ENCODE results near the gene GADD45A.

The GADD45A gene

GRCh38 chr1:67680486-67680885 lies 4.5 kb upstream of the GADD45A start:
- no peak overlapping the region for H3K27ac Mint-ChIP-seq
- no peak for ATAC-seq
- no peaks in the 10 kb centered on the region for H3K9me3 Mint-ChIP-seq
- no peak overlapping the region for H3K4me3 Mint-ChIP-seq
- H3K36me3 Mint-ChIP-seq, result peaks cover 18% of the 10 kb centered on the region
- H3K4me1 Mint-ChIP-seq, result peaks cover 16% of the 10 kb centered on the region
- DNase-seq (ENCODE audit: low spot score in 2 of 2), result no peak

DNA sequence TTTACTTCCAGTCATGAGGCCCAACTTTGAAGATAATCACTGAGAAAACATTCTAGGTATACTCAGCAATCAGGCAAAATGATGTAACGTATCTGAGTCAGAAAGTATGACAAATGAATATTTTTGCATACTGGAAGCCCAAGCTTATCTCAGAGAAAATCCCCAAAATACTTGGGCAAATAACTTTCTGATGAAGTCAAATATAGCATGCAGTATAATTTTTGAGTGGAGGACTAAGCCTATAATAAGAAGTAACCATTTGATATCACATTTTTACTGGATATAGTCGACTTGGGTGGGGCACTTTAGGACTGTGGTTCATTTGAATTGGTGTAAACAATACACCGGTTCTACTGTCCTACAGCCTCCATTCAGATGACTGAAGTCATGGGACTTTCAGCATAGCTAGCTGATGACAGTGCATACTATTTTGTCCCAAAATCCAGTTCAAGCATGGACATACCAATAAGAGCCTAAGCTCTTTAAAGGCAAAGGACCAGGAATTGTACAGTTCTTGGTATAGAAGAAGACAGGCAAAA lies 2.3 kb upstream of the GADD45A start:
- no peak overlapping the region for H3K27ac Mint-ChIP-seq
- no peak for ATAC-seq
- H3K4me1 Mint-ChIP-seq, result peaks cover 29% of the 10 kb centered on the region
- H3K4me3 Mint-ChIP-seq, result no peak overlapping the region
- DNase-seq (ENCODE audit: low spot score in 2 of 2), result no peak
- peaks cover 40% of the 10 kb centered on the region for H3K36me3 Mint-ChIP-seq
- no peaks in the 10 kb centered on the region for H3K9me3 Mint-ChIP-seq

GRCh38 chr1:67683316-67683715 lies 1.7 kb upstream of the GADD45A start:
- peak overlapping the region; percentile 88 for H3K4me3 Mint-ChIP-seq
- peaks cover 46% of the 10 kb centered on the region for H3K36me3 Mint-ChIP-seq
- peaks cover 34% of the 10 kb centered on the region for H3K4me1 Mint-ChIP-seq
- no peak for DNase-seq (ENCODE audit: low spot score in 2 of 2)
- H3K27ac Mint-ChIP-seq, result peak overlapping the region; percentile 96
- ATAC-seq, result no peak
- no peaks in the 10 kb centered on the region for H3K9me3 Mint-ChIP-seq

DNA sequence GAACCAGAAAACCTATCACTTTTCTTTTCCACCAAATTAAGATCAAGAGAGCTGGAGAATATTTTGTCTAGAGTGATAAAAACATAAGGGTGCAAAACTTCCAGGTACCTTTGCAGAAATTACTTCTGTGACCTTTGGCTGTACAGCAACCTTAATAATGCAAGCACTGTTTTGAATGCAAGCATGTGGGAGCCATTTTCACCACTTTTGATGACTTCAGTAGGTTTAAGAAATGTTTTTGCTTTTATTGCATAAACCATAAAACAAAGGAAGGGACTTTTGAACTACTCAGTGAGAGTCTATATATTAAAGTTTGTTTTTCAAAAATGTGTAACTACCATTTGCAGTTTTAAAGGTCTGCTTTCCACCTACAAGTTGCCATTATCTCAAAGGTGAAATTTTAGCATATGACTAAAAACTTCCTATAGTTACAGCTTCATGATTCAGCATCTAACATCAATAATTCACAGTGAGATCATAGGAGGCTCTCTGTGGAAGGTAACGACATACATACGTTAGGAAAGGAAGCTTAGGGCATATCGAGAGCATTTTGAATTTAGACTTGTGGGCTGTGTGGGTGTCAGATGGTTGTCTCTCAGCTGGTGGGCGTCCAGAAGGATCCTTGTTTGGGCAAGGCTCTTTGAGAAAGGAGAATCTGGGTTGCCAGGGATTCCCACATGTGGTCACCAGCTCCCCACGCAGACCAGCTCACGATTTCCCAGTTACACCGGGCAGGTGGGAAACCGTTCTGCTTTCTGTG lies 1.1 kb upstream of the GADD45A start:
- DNase-seq (ENCODE audit: low spot score in 2 of 2) (peak; percentile 36 to 74), ATAC-seq (peak; percentile 58)
- Mint-ChIP-seq H3K27ac (peak overlapping the region; percentile 96), H3K9me3 (no peaks in the 10 kb centered on the region), H3K4me1 (peaks cover 40% of the 10 kb centered on the region), H3K36me3 (peaks cover 52% of the 10 kb centered on the region), H3K4me3 (peak overlapping the region; percentile 88)

- H3K27ac Mint-ChIP-seq, result peak overlapping the region; percentile 96
- peak overlapping the region; percentile 88 for H3K4me3 Mint-ChIP-seq
- peaks cover 42% of the 10 kb centered on the region for H3K4me1 Mint-ChIP-seq
- H3K9me3 Mint-ChIP-seq, result no peaks in the 10 kb centered on the region
- ATAC-seq (no peak), DNase-seq (ENCODE audit: low spot score in 2 of 2) (peak in 1 of 2 donors; percentile 11)
- peaks cover 58% of the 10 kb centered on the region for H3K36me3 Mint-ChIP-seq
Measured at GRCh38 chr1:67684526-67685066, 405 bp upstream of the GADD45A start.

DNA sequence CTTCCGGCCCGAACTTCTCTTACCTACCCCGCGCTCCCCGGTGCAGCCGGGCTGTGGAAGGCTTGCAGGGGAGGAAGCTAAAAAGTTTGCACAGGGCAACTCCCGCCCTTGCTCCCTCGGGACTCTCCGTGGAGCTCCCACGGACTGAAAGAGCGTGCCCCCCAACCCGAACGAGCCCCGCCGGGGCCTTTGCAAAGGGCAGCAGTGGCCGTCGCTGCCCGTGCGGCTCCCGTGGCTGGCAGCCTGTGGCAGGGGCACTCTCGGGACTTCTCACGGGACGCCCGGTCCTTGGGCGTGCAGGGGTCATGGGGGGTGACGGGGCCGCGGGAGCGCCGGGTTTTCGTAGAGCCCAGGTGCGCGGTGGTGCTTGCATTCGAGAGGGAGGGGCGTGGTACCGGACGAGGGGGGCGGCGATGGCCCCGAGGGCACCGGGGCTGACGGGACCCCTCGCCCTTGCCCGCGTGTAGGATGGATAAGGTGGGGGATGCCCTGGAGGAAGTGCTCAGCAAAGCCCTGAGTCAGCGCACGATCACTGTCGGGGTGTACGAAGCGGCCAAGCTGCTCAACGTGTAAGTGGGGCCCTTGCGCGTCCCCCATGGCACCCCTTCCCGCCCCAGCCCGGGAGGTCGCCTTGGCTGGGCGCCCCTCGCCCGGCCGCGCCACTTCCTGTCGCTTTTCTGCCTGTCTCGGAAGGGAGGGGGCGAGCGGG lies 711 bp downstream of the GADD45A start:
- peaks cover 42% of the 10 kb centered on the region for H3K4me1 Mint-ChIP-seq
- DNase-seq (ENCODE audit: low spot score in 2 of 2) (peak; percentile 48 to 83), ATAC-seq (peak; percentile 62)
- no peaks in the 10 kb centered on the region for H3K9me3 Mint-ChIP-seq
- peaks cover 58% of the 10 kb centered on the region for H3K36me3 Mint-ChIP-seq
- peak overlapping the region; percentile 96 for H3K27ac Mint-ChIP-seq
- peak overlapping the region; percentile 88 for H3K4me3 Mint-ChIP-seq

- ATAC-seq (peak; percentile 46), DNase-seq (ENCODE audit: low spot score in 2 of 2) (peak; percentile 36 to 82)
- peaks cover 58% of the 10 kb centered on the region for H3K36me3 Mint-ChIP-seq
- H3K27ac Mint-ChIP-seq, result peak overlapping the region; percentile 96
- peak overlapping the region; percentile 88 for H3K4me3 Mint-ChIP-seq
- no peaks in the 10 kb centered on the region for H3K9me3 Mint-ChIP-seq
- peaks cover 42% of the 10 kb centered on the region for H3K4me1 Mint-ChIP-seq
Measured at GRCh38 chr1:67686267-67687197, 1.5 kb downstream of the GADD45A start.

DNA sequence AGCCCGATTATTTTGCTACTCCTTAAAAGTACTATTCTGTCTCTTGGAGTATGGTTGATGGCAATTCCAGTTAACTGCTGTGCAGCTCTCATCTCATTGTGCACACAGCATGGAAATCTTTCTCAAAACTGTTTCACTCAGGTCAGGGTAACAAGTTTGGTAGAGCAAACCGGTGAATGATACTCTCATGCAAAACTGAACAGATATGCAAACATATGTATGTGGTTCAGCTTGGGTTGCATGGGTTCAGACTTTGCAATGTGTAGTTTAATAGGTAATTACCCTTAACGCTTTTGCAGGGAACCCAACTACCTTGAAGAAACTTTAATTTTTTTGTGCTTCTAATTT lies 2.2 kb downstream of the GADD45A start:
- H3K27ac Mint-ChIP-seq, result peak overlapping the region; percentile 96
- peak overlapping the region; percentile 88 for H3K4me3 Mint-ChIP-seq
- no peaks in the 10 kb centered on the region for H3K9me3 Mint-ChIP-seq
- ATAC-seq (no peak), DNase-seq (ENCODE audit: low spot score in 2 of 2) (no peak)
- H3K4me1 Mint-ChIP-seq, result peaks cover 42% of the 10 kb centered on the region
- H3K36me3 Mint-ChIP-seq, result peaks cover 58% of the 10 kb centered on the region

- Mint-ChIP-seq H3K36me3 (peaks cover 58% of the 10 kb centered on the region), H3K4me3 (peak overlapping the region; percentile 88), H3K9me3 (no peaks in the 10 kb centered on the region), H3K27ac (no peak overlapping the region), H3K4me1 (peaks cover 42% of the 10 kb centered on the region)
- no peak for ATAC-seq
- DNase-seq (ENCODE audit: low spot score in 2 of 2), result no peak
Measured at GRCh38 chr1:67687649-67688048, 2.6 kb downstream of the GADD45A start.

GRCh38 chr1:67688526-67689219 lies 3.7 kb downstream of the GADD45A start:
- DNase-seq (ENCODE audit: low spot score in 2 of 2) (no peak), ATAC-seq (no peak)
- Mint-ChIP-seq H3K4me1 (peaks cover 37% of the 10 kb centered on the region), H3K9me3 (no peaks in the 10 kb centered on the region), H3K27ac (no peak overlapping the region), H3K36me3 (peaks cover 58% of the 10 kb centered on the region), H3K4me3 (no peak overlapping the region)

GRCh38 chr1:67689267-67690017 lies 4.4 kb downstream of the GADD45A start:
- H3K4me1 Mint-ChIP-seq, result peaks cover 29% of the 10 kb centered on the region
- H3K27ac Mint-ChIP-seq, result no peak overlapping the region
- DNase-seq (ENCODE audit: low spot score in 2 of 2), result no peak
- ATAC-seq, result no peak
- no peak overlapping the region for H3K4me3 Mint-ChIP-seq
- no peaks in the 10 kb centered on the region for H3K9me3 Mint-ChIP-seq
- peaks cover 50% of the 10 kb centered on the region for H3K36me3 Mint-ChIP-seq

DNA sequence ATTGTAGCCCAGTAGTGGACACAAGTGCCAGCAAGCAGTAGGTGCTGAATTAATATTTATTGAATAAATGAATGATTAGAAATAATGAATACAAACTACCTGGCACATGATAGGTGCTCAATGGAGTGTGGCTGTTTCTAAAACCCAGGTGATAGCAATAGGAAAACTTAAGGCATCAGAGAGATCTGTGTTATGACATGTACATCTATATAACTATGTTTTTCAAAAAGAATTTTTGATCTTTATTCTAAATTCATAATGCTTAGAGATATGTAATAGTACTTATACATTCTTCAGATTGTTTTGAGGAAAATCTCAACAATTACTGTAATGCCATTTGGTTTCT lies 5.0 kb downstream of the GADD45A start:
- Mint-ChIP-seq H3K36me3 (peaks cover 45% of the 10 kb centered on the region), H3K4me3 (no peak overlapping the region), H3K9me3 (no peaks in the 10 kb centered on the region), H3K4me1 (peaks cover 26% of the 10 kb centered on the region), H3K27ac (no peak overlapping the region)
- ATAC-seq, result no peak
- DNase-seq (ENCODE audit: low spot score in 2 of 2), result no peak

DNA sequence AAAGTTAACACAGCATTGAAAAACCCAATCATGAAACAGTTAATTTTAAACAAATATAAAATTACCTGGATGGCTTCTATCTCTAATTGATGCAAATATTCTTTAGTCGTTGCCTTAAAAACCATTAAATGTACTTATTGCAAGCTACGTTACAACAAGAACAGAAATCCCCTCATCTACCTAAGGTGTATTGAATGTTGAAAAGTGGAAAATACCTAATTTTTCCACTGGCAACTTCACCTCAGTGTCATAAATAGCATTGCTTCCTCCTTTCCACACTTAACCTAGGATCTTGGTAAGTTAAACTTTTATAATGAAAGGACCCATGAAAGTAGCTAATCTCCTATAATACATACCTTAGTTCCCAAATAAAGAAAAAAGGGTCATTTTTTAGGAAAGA lies 5.4 kb downstream of the GADD45A start:
- H3K27ac Mint-ChIP-seq, result no peak overlapping the region
- no peak for DNase-seq (ENCODE audit: low spot score in 2 of 2)
- H3K36me3 Mint-ChIP-seq, result peaks cover 41% of the 10 kb centered on the region
- ATAC-seq, result no peak
- H3K9me3 Mint-ChIP-seq, result no peaks in the 10 kb centered on the region
- H3K4me3 Mint-ChIP-seq, result no peak overlapping the region
- peaks cover 26% of the 10 kb centered on the region for H3K4me1 Mint-ChIP-seq

DNA sequence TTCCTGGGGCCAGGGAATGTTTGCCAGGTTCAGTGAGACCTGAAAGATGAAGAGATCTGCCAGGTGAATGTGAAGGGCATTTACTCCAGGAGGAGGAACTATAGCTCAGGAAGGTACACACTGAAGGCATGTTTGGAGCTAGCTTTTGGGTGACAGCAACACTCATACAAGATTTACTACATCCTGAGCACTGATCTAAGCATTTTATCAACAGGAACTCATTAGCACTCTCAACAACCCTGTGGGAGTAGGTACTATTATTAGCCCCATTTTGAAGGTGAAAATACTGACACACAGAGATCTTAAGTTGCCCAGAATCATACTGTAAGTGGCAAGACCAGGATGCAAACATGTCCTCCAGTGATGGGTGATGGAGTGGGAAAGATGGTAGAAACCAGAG lies 6.7 kb downstream of the GADD45A start:
- Mint-ChIP-seq H3K9me3 (no peaks in the 10 kb centered on the region), H3K36me3 (peaks cover 28% of the 10 kb centered on the region), H3K4me1 (peaks cover 26% of the 10 kb centered on the region), H3K27ac (no peak overlapping the region), H3K4me3 (no peak overlapping the region)
- DNase-seq (ENCODE audit: low spot score in 2 of 2), result no peak
- ATAC-seq, result no peak
